Adrenal gland (tissue), 12 donors: ENCODE measurements around the gene HAPLN1. TPM values are rescaled to one million over a fixed set of nuclear protein-coding genes. Genes with fewer than 3 reads are reported as not detected.

Experiments
- DNase-seq, 7 donors: peaks; one replicate each; pipeline ENCODE4 v3.0.0-alpha.2; 2019 to 2020
- H3K27ac ChIP-seq, 5 donors: fragments of 200-600 bp; sonication (generic) in 4 of 5; 1 replicate in 3 of 5; 2 replicates in 2 of 5; pipeline versions ENCODE4 v1.5.1 to v1.8.0; 2016 to 2020; ENCODE audit warnings: mild to moderate bottlenecking in 1 of 5
- H3K27me3 ChIP-seq: fragments of 200-600 bp; 2 replicates; pipeline ENCODE4 v1.8.0; 2021
- H3K36me3 ChIP-seq, 2 donors: fragments of 200-600 bp; replicated peaks in 1 of 2; 1 replicate in 1 of 2; 2 replicates in 1 of 2; pipeline versions ENCODE4 v1.5.1 to v1.8.0; 2018 to 2022
- H3K4me1 ChIP-seq, 2 donors: fragments of 200-600 bp; replicated peaks in 1 of 2; 1 replicate in 1 of 2; 2 replicates in 1 of 2; pipeline versions ENCODE4 v1.5.1 to v1.8.0; 2018 to 2021
- H3K4me3 ChIP-seq, 4 donors: fragments of 200-600 bp; sonication (generic) in 3 of 4; one replicate each; pipeline ENCODE4 v1.5.1; 2016 to 2018
- H3K9me3 ChIP-seq, 3 donors: fragments of 200-600 bp; sonication (generic) in 1 of 3; replicated peaks in 1 of 3; 1 replicate in 2 of 3; 2 replicates in 1 of 3; pipeline versions ENCODE4 v1.5.1 to v1.8.0; 2016 to 2021
- CTCF ChIP-seq, 6 experiments: fragments of 450-650 bp in 4 of 6; fragments of 200-600 bp in 2 of 6; sonication (generic) in 1 of 6; IDR thresholded peaks; 1 replicate in 5 of 6; 2 replicates in 1 of 6; pipeline versions ENCODE4 v1.5.1 to v1.8.0; 2016 to 2021; ENCODE audit warnings: antibody characterized with exemption in 6 of 6, mild to moderate bottlenecking in 2 of 6, moderate library complexity in 1 of 6
- POLR2A ChIP-seq, 2 donors: fragments of 450-650 bp; IDR thresholded peaks; one replicate each; pipeline ENCODE4 v1.6.1; 2017; ENCODE audit warnings: antibody characterized with exemption in 2 of 2, mild to moderate bottlenecking in 2 of 2, moderate library complexity in 1 of 2
- WGBS, 4 donors: extraction: QIAGEN DNeasy Blood & Tissue Kit in 2 of 4; methylation state at CpG; one replicate each; pipeline versions ENCODE4 v1.1.5 to v1.1.7; 2013 to 2017; 5-methylcytosine and 5-hydroxymethylcytosine counted together
- intact Hi-C, 2 donors: fragments of 100-400 bp; cut with DNase I; formaldehyde crosslinking; loops; one replicate each; pipeline versions ENCODE4 v1.14.1 to v1.15.0; 2022 to 2023
- polyA plus RNA-seq, 3 donors: library from polyadenylated mRNA; stranded (reverse); fragments of 200-250 nt in 2 of 3; fragments of 350-450 nt in 1 of 3; fragmentation: Illumina TruSeq in 1 of 3; extraction: RNeasy Lipid Tissue Mini Kit (QIAGEN cat#74804) in 1 of 3; gene quantifications; one replicate each; pipeline ENCODE4 v1.2.3, GENCODE V29; 2013 to 2014
- total RNA-seq, 9 donors: library from RNA; depleted of rRNA in 4 of 9; stranded (reverse); fragments of >200 nt in 4 of 9; fragments of 120-200 nt in 1 of 9; fragmentation: NEBNext Ultra II Directional in 1 of 9; extraction: Animal tissue kit (Norgen Biotek cat#: 25700) in 1 of 9; gene quantifications; one replicate each; pipeline versions ENCODE4 v1.1.0 to v1.2.4, GENCODE V29; 2013 to 2023
- donor health status: healthy with polysubstance abuse.
- donor health status: Bipolar disorder and iron deficiency.
- donor health status: DM: yes; HTN: yes; CAD: no.
- donor health status: DM: no; HTN: no; CAD: no.
- donor health status: DM: no; HTN: no; CAD: no.
- donor health status: DM: yes; HTN: yes; CAD: no.

HAPLN1 gene
- total and polyA plus RNA-seq, 12 donors, result 0.11 TPM; not detected in 11

DNA sequence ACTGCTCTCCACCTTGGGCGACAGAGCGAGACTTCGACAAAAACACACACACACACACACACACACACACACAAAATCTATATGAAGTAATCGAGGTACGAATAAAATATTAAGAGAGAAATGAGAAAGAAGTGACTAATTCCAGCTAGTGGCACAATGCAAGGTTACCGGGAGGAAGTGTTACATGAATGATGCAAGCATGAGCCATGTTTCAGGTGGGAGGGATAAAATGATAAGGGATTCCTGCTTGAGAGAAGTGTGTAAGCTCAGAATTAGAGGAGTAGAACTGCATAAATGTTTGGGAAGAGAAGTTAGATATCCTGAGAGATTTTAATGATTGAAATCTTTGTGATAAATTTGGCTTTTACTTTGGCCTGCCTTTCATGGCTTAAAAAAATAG lies 18.8 kb downstream of the HAPLN1 start:
- no peaks in the 10 kb centered on the region for H3K36me3 ChIP-seq
- DNase-seq, result no peak
- WGBS, 4 donors, result 68 to 83% (median 76%) methylated on average over 6 of the region's 6 CpGs
- TF ChIP-seq POLR2A (IDR thresholded peaks at IDR 0.05) (no peak), CTCF (IDR thresholded peaks at IDR 0.05) (no peak)
- no peaks in the 10 kb centered on the region for H3K4me1 ChIP-seq
- H3K4me3 ChIP-seq, result no peak overlapping the region
- intact Hi-C loops, result no loop called here
- H3K27me3 ChIP-seq, result no peaks in the 10 kb centered on the region
- no peak overlapping the region for H3K27ac ChIP-seq
- no peaks in the 10 kb centered on the region for H3K9me3 ChIP-seq

DNA sequence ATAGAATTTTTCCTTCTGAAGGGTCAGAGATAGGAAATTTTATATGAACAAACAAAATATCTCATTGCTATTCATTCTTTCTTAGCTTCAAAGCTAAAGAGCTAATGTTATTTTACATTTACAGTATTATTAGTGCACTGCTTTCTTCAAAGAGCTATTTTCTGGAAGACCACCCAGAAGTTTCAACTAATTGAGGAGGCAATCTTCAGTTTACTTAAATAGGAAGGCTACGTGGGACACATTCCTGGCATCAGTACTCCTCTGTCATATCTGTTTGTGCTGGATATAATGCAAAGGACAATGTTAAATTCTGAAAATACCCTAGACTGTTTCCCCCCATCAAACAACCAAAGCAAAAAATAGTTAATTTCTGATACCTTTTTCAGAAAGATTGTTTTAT lies 30.8 kb downstream of the HAPLN1 start:
- Histone ChIP-seq H3K9me3 (peaks cover 0 to 7% (median 0%) of the 10 kb centered on the region in 3 donors), H3K27me3 (no peaks in the 10 kb centered on the region), H3K4me1 (no peaks in the 10 kb centered on the region), H3K4me3 (no peak overlapping the region), H3K27ac (no peak overlapping the region), H3K36me3 (no peaks in the 10 kb centered on the region)
- TF ChIP-seq POLR2A (IDR thresholded peaks at IDR 0.05), result no peak
- TF ChIP-seq CTCF (IDR thresholded peaks at IDR 0.05), result no peak
- intact Hi-C loops, result no loop called here
- no peak for DNase-seq
- WGBS, 4 donors, result 64 to 78% (median 69%) methylated on average over 1 of the region's 1 CpG

- DNase-seq, result no peak
- no peaks in the 10 kb centered on the region for H3K4me1 ChIP-seq
Measured at GRCh38 chr5:83688281-83688680, 32.4 kb downstream of the HAPLN1 start.

GRCh38 chr5:83687124-83687619 lies 33.5 kb downstream of the HAPLN1 start:
- Histone ChIP-seq H3K4me3 (no peak overlapping the region), H3K27ac (no peak overlapping the region), H3K4me1 (no peaks in the 10 kb centered on the region), H3K27me3 (no peaks in the 10 kb centered on the region), H3K9me3 (no peaks in the 10 kb centered on the region), H3K36me3 (no peaks in the 10 kb centered on the region)
- WGBS, 4 donors, result 55 to 75% (median 71%) methylated on average over 2 of the region's 2 CpGs
- no peak for DNase-seq
- TF ChIP-seq CTCF (IDR thresholded peaks at IDR 0.05) (no peak), POLR2A (IDR thresholded peaks at IDR 0.05) (no peak)
- intact Hi-C loops, result no loop called here

More at GRCh38 chr5:83688281-83688680, 32.4 kb downstream of the HAPLN1 start:
- H3K27ac ChIP-seq, result no peak overlapping the region
- intact Hi-C loops, result no loop called here
- TF ChIP-seq POLR2A (IDR thresholded peaks at IDR 0.05) (no peak), CTCF (IDR thresholded peaks at IDR 0.05) (no peak)
- H3K36me3 ChIP-seq, result no peaks in the 10 kb centered on the region
- H3K9me3 ChIP-seq, result no peaks in the 10 kb centered on the region
- WGBS, 4 donors, result 79 to 83% (median 80%) methylated on average over 4 of the region's 4 CpGs
- H3K27me3 ChIP-seq, result no peaks in the 10 kb centered on the region
- H3K4me3 ChIP-seq, result no peak overlapping the region
